Liver (tissue), 3 donors: Measurements from ENCODE around the gene PHC2.

Experiments
- CTCF ChIP-seq: fragments of 150-350 bp; IDR thresholded peaks from 2 replicates; pipeline ENCODE4 v1.5.1; 2017; ENCODE audit warnings: improper control_type of control experiment, low read depth, low read length; ENCODE audit not compliant: missing input control
- REST ChIP-seq: IDR thresholded peaks from 2 replicates; pipeline ENCODE4 v1.6.1; 2016; ENCODE audit warnings: antibody characterized with exemption, mild to moderate bottlenecking
- SP1 ChIP-seq: IDR thresholded peaks from 2 replicates; pipeline ENCODE4 v1.6.1; 2018; ENCODE audit warnings: antibody characterized with exemption, mild to moderate bottlenecking
- ZBTB33 ChIP-seq: IDR thresholded peaks from 2 replicates; pipeline ENCODE4 v1.6.1; 2016; ENCODE audit warnings: antibody characterized with exemption
- donor health status: healthy.
- donor health status: healthy.

GRCh38 chr1:33426916-33427315 is 4.0 kb downstream of the PHC2 start:
- TF ChIP-seq CTCF: no peak
- no peak for TF ChIP-seq REST
- TF ChIP-seq ZBTB33: no peak
- TF ChIP-seq SP1: no peak
